Esophagus squamous epithelium (tissue), 5 donors: ENCODE results near the gene SPAG17. TPM values are rescaled to one million over a fixed set of nuclear protein-coding genes. Genes with fewer than 3 reads are reported as not detected.

ENCODE experiments used
- DNase-seq: peaks from one replicate; lab custom pipeline; 2025; lab: John Stamatoyannopoulos, UW
- H3K27ac ChIP-seq, 4 donors: fragments of 200-600 bp; sonication (generic); one replicate each; pipeline ENCODE4 v1.5.1; 2016 to 2019; ENCODE audit warnings: mild to moderate bottlenecking in 1 of 4
- H3K27me3 ChIP-seq, 4 donors: fragments of 200-600 bp; sonication (generic); 1 replicate in 3 of 4; 2 replicates in 1 of 4; pipeline versions ENCODE4 v1.5.1 to v1.6.0; 2017 to 2021; ENCODE audit warnings: antibody characterized with exemption in 1 of 4
- H3K36me3 ChIP-seq, 3 donors: fragments of 200-600 bp; sonication (generic); one replicate each; pipeline ENCODE4 v1.5.1; 2016 to 2019
- H3K4me1 ChIP-seq, 3 donors: fragments of 200-600 bp; sonication (generic); one replicate each; pipeline ENCODE4 v1.5.1; 2017 to 2019
- H3K4me3 ChIP-seq, 4 donors: fragments of 200-600 bp; sonication (generic); 1 replicate in 3 of 4; 2 replicates in 1 of 4; pipeline ENCODE4 v1.5.1; 2016 to 2019; ENCODE audit warnings: mild to moderate bottlenecking in 2 of 4, moderate library complexity in 1 of 4
- H3K9me3 ChIP-seq, 3 donors: fragments of 200-600 bp; sonication (generic); one replicate each; pipeline ENCODE4 v1.5.1; 2016 to 2019
- CTCF ChIP-seq, 6 experiments: fragments of 450-650 bp in 4 of 6; fragments of 200-600 bp in 2 of 6; sonication (generic) in 2 of 6; IDR thresholded peaks; one replicate each; pipeline ENCODE4 v1.5.1; 2016 to 2019; ENCODE audit warnings: antibody characterized with exemption in 6 of 6, mild to moderate bottlenecking in 4 of 6, moderate library complexity in 4 of 6
- POLR2A ChIP-seq, 4 donors: fragments of 450-650 bp; IDR thresholded peaks; one replicate each; pipeline ENCODE4 v1.6.1; 2017; ENCODE audit warnings: antibody characterized with exemption in 4 of 4, mild to moderate bottlenecking in 4 of 4, moderate library complexity in 3 of 4
- WGBS, 2 donors: methylation state at CpG; one replicate each; pipeline ENCODE4 v1.1.5; 2018; 5-methylcytosine and 5-hydroxymethylcytosine counted together
- intact Hi-C: fragments of 100-400 bp; cut with DNase I; formaldehyde crosslinking; loops from one replicate; pipeline ENCODE4 v1.15.0; 2022
- total RNA-seq, 4 donors: library from RNA; depleted of rRNA; stranded (reverse); fragments of >200 nt; gene quantifications; one replicate each; pipeline ENCODE4 v1.1.0, GENCODE V29; 2016
- donor health status: DM: yes; HTN: yes; CAD: no.

The SPAG17 gene
- total RNA-seq, 4 donors from 2014 or later = 8.8 to 20.9 (median 13.8) TPM

- H3K9me3 ChIP-seq = no peaks in the 10 kb centered on the region
These were observed 92.0 kb downstream of the SPAG17 start for GRCh38 chr1:118093017-118093416.

GRCh38 chr1:118090130-118090529 is 94.9 kb downstream of the SPAG17 start:
- intact Hi-C loops = no loop called here

More at GRCh38 chr1:118093017-118093416, 92.0 kb downstream of the SPAG17 start:
- TF ChIP-seq POLR2A (IDR thresholded peaks at IDR 0.05) = no peak
- no peak for TF ChIP-seq CTCF (IDR thresholded peaks at IDR 0.05)
- Histone ChIP-seq H3K27ac (no peak overlapping the region), H3K27me3 (no peaks in the 10 kb centered on the region), H3K36me3 (no peaks in the 10 kb centered on the region), H3K4me1 (no peaks in the 10 kb centered on the region), H3K4me3 (no peak overlapping the region)
- intact Hi-C loops = no loop called here
- no peak for DNase-seq

DNA sequence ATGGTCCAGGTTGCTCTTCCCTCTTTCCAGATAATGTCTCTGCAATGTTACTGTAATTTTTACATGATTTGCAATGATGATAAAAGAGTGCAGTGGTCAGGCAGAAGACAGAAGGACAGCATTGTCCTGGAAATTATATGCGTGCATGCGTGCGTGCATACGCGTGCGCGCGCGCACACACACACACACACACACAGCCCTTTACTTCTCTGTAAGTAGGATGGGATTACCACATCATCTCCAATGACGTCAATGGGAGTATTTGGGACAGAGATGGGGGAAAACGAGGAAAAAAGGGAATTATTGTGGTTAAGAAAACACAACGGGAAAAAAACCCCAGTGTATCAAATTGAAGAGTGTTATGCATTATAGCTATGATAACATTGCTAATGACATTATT is 99.7 kb downstream of the SPAG17 start:
- H3K4me1 ChIP-seq = no peaks in the 10 kb centered on the region
- H3K4me3 ChIP-seq = no peak overlapping the region
- no peak for TF ChIP-seq POLR2A (IDR thresholded peaks at IDR 0.05)
- no peak for TF ChIP-seq CTCF (IDR thresholded peaks at IDR 0.05)
- no peaks in the 10 kb centered on the region for H3K36me3 ChIP-seq
- intact Hi-C loops = no loop called here
- no peak overlapping the region for H3K27ac ChIP-seq
- 92 to 94% methylated on average over 12 of the region's 12 CpGs for WGBS, 2 donors
- no peaks in the 10 kb centered on the region for H3K9me3 ChIP-seq
- H3K27me3 ChIP-seq = no peaks in the 10 kb centered on the region
- no peak for DNase-seq

More at GRCh38 chr1:118090130-118090529, 94.9 kb downstream of the SPAG17 start:
- no peaks in the 10 kb centered on the region for H3K27me3 ChIP-seq
- WGBS, 2 donors = 86 to 96% methylated on average over 2 of the region's 2 CpGs
- no peak overlapping the region for H3K4me3 ChIP-seq
- TF ChIP-seq CTCF (IDR thresholded peaks at IDR 0.05) = no peak
- TF ChIP-seq POLR2A (IDR thresholded peaks at IDR 0.05) = no peak
- DNase-seq = no peak
- no peaks in the 10 kb centered on the region for H3K4me1 ChIP-seq
- H3K36me3 ChIP-seq = no peaks in the 10 kb centered on the region
- H3K9me3 ChIP-seq = no peaks in the 10 kb centered on the region
- no peak overlapping the region for H3K27ac ChIP-seq

DNA sequence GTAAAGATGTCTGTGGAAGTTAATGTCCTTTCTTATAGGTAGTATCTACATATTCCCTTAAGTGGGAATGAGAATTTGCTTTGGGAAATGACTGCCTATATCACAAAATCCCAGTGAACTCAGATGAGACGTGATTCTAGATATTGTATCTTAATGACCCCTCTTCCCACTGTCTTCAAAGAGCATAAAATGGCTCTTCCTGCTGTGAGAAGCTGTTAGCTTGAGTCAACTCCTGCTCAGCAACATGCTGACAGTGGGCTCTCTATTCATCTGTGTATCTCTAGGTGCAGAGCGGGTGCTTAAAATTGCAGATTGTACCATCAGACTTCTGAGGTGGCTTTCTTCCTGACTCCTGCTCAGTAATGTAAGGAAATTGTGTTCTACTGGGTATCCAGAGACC is 100.6 kb downstream of the SPAG17 start:
- no peaks in the 10 kb centered on the region for H3K4me1 ChIP-seq
- intact Hi-C loops = no loop called here
- DNase-seq = no peak
- 92% methylated on average over 2 of the region's 2 CpGs for WGBS, 2 donors
- TF ChIP-seq CTCF (IDR thresholded peaks at IDR 0.05) (no peak), POLR2A (IDR thresholded peaks at IDR 0.05) (no peak)
- H3K27me3 ChIP-seq = no peaks in the 10 kb centered on the region
- no peaks in the 10 kb centered on the region for H3K36me3 ChIP-seq
- no peaks in the 10 kb centered on the region for H3K9me3 ChIP-seq
- H3K4me3 ChIP-seq = no peak overlapping the region
- no peak overlapping the region for H3K27ac ChIP-seq

DNA sequence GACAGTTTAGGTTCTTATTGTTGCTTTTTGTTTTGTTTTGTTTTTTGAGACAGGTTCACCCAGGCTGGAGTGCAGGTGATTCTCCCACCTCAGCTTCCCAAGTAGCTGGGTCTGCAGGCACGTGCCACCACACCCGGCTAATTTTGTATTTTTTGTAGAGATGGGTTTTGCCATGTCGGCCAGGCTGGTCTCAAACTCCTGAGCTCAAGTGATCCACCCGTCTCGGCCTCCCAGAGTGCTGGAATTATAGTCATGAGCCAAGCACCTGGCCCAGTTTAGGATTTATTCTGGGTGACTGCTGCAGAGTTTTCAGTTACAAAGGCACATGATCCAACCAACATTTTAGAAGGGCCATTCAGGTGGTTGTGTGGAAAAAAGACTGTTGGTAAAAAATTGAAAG is 102.0 kb downstream of the SPAG17 start:
- Histone ChIP-seq H3K9me3 (no peaks in the 10 kb centered on the region), H3K27ac (no peak overlapping the region), H3K36me3 (no peaks in the 10 kb centered on the region), H3K4me1 (no peaks in the 10 kb centered on the region), H3K4me3 (no peak overlapping the region), H3K27me3 (no peaks in the 10 kb centered on the region)
- no peak for DNase-seq
- intact Hi-C loops = no loop called here
- WGBS, 2 donors = 81 to 93% methylated on average over 5 of the region's 5 CpGs
- TF ChIP-seq CTCF (IDR thresholded peaks at IDR 0.05) (no peak), POLR2A (IDR thresholded peaks at IDR 0.05) (no peak)
